ENCODE results near the gene PSD. TPM values are rescaled to one million over a fixed set of nuclear protein-coding genes. Genes with fewer than 3 reads are reported as not detected.

PSD gene
- total RNA-seq, 4 donors from 2014 or later = 0.44 to 1.6 (median 1.1) TPM; not detected in 1

DNA sequence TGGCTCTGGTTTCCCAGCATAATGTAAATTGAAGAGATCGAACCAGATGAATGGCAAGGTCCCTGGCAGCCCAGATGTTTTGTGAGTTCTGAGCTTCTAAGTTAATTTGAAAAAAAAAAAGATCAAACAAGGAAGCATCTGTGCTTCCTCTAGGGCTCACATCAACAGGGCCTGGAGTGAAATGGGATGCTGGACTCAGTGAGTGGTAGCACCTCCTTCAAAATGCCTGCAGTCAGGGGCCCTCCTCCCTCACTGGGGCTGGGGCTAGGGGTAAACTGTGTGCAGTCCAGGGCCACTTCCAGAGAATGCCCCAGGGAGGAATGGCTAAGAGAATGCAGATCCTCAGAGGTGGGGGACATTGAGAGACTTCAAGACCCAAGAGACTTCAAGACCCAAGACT is 19.8 kb upstream of the PSD start:
- TF ChIP-seq, protein P1, sequence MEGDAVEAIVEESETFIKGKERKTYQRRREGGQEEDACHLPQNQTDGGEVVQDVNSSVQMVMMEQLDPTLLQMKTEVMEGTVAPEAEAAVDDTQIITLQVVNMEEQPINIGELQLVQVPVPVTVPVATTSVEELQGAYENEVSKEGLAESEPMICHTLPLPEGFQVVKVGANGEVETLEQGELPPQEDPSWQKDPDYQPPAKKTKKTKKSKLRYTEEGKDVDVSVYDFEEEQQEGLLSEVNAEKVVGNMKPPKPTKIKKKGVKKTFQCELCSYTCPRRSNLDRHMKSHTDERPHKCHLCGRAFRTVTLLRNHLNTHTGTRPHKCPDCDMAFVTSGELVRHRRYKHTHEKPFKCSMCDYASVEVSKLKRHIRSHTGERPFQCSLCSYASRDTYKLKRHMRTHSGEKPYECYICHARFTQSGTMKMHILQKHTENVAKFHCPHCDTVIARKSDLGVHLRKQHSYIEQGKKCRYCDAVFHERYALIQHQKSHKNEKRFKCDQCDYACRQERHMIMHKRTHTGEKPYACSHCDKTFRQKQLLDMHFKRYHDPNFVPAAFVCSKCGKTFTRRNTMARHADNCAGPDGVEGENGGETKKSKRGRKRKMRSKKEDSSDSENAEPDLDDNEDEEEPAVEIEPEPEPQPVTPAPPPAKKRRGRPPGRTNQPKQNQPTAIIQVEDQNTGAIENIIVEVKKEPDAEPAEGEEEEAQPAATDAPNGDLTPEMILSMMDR (IDR thresholded peaks at IDR 0.05) = no peak
- ATAC-seq (ENCODE audit: low FRiP score) = no peak
- no peak for DNase-seq (ENCODE audit: low spot score)

DNA sequence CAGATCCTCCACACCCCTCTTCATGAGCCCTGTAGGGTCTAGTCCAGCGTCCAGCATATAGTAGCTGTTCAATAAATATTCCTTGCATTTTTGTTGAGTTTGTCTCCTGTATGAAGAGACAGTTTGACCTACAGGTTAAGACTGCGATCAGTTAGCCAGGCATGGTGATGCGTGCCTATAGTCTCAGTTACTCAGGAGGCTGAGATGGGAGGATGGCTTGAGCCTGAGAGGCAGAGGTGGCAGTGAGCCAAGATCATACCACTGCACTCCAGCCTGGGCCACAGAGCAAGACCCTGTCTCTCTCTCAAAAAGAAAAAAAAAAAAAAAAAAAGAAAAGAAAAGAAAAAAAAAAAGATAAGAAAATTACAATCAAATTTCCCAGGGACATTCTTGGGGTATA is 18.9 kb upstream of the PSD start:
- DNase-seq (ENCODE audit: low spot score) (no peak), ATAC-seq (ENCODE audit: low FRiP score) (no peak)
- TF ChIP-seq, protein P1 (IDR thresholded peaks at IDR 0.05) = no peak

DNA sequence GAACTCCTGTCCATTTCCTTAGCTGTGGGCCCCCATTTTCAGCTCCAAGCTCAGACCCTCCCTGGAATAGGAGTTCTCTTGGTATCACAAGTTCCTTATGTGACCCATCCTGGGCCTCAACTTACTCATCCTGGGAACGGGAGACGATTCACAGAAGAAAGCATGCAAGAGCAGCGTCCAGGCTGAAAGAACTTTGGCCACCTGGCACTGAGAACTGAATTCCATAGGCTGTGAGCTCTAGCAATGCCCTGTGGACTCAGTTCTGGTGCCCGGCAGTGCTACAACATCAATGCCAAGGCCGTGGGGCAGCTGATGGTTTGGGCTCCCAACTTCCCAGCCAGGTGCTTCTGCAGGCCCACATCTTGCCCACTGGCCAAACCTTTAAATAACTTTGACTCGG is 17.7 kb upstream of the PSD start:
- DNase-seq (ENCODE audit: low spot score) (no peak), ATAC-seq (ENCODE audit: low FRiP score) (no peak)
- TF ChIP-seq, protein P1 (IDR thresholded peaks at IDR 0.05) = no peak

DNA sequence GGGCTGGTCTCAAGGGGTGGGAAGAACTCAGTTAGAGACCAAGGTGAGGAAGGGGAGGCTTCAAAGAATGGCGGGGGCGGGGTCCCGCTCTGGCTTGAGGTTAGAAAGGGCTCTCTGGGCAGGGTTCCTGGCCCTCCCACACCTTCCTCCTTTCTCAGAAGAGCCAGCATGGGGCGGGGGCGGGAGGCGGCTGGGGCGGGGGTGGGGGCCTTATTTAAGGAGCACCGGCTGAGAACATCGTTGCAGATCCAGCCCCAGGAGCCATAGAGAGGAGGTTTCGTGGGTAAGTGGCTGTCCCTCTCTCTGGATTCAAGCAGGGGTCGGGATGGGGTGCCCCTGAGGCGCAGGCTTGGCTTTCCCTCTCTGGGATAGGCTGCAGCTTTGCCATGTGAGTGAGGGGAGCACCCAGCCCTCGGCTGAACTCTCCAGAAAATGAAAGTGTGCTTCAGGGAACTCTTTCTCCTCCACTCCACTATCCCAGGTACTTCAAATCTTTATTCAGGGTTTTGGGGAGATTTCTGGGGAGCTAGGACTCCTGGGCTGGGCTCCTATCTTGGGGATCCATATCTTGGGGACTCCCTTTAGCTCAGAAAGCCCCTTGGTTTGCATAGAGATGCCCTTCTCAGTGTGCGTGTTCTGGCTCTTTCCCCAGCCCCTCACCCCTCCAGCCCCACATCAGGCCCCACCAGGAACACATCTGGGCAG is 17.1 kb upstream of the PSD start:
- TF ChIP-seq, protein P1 (IDR thresholded peaks at IDR 0.05) = no peak
- ATAC-seq (ENCODE audit: low FRiP score) (peak; percentile 25), DNase-seq (ENCODE audit: low spot score) (no peak)

DNA sequence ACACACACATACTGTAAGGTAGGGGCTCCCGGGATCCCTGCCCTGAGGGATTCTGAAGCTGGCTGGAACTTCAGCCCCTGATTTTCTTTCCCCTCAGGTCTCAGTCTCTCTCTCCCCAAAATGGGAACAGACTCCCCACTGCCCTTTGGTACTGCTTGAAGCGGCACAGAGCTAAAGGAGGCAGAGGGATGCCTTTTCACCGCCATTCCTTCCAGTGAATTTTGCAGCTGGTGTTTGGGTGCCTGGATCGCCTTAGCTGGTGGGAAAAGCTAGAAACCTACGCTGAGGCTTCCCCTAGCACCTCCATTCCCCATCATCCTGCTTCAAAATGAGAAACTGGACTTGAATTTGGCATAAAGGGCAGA is 16.5 kb upstream of the PSD start:
- no peak for DNase-seq (ENCODE audit: low spot score)
- ATAC-seq (ENCODE audit: low FRiP score) = no peak
- TF ChIP-seq, protein P1 (IDR thresholded peaks at IDR 0.05) = no peak

DNA sequence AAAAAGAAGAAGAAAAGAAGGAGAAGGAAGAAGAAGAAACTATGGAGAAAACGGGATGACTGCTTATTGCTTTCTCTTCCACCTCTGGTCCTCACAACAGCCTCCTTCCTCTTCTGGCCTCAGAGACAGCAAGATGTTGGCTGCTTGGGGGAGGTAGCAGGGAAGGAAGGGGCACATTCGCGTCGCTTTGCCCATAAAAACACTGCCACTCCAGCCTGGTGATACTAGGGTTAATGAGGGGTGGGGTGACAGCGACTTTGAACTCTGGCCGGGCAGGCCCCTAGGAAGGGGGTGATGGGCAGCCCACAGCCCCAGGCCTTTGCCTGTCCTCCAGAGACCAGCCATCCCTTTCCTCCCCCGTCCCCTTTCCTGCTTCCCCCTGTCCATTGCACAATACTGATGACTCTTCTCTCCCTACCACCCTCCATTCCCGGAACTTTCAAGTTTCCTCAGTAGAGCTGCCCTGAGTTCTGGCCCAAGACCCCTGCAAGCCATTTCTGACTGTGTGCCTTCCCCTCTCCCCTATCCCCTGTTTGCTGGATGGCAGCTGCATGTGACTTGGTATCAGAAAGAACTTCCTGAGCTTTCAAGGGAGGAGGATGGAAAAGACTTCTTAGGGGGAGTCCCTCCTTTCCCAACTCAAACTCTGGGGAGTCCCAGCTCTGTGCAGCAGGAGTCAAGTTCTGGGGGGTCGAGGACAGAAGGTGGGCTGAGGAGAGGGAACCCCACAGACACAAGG is 16.0 kb upstream of the PSD start:
- ATAC-seq (ENCODE audit: low FRiP score) = peak; percentile 59
- TF ChIP-seq, protein P1 (IDR thresholded peaks at IDR 0.05) = no peak
- DNase-seq (ENCODE audit: low spot score) = no peak

DNA sequence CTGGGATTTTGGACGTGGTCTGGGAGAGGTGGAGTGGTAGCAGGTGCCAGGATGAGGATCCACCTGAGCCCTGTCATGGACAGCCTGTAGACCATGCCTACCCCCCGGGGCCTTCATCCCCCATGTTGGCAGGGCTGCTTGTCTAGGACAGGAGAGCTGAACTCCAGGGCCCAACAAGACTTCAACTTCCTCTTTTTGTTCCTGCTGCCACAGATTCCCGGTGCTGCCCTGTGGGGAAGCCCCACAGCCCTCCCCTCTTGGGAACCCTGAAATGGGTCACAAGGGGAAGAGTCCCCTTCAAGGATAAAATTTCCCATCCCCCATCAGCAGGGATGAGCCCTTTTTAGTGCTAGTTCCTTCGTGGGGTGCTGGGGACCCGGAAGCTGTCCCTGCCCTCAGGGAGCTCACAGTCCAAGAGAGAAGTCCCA is 15.0 kb upstream of the PSD start:
- no peak for ATAC-seq (ENCODE audit: low FRiP score)
- TF ChIP-seq, protein P1 (IDR thresholded peaks at IDR 0.05) = no peak
- no peak for DNase-seq (ENCODE audit: low spot score)
